ENCODE results near the gene EGFR. TPM values are rescaled to one million over a fixed set of nuclear protein-coding genes. Genes with fewer than 3 reads are reported as not detected.

EGFR gene
- total RNA-seq, 3 donors from 2014 or later, result 61.9 to 164 (median 65.0) TPM

DNA sequence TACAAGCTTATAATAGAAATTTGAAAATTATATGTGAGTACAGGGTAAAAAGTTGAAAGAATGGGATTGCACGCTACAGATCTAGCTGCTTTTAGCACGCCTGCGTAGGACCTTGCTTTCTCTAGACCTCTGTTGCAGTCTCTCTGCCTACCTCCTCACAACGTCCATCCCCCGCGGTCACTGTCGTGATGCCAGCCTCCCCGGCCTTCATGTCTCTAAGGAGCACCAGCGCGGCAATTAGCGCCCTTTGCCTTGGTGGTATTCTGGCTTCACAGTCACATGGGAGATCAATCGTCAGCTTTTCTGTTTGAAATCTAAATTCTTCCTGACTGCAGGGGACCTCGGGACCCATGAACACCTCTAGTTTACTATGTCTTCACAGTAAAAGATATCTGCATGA lies 131.3 kb downstream of the EGFR start:
- Histone ChIP-seq H3K36me3 (no peaks in the 10 kb centered on the region), H3K4me1 (no peaks in the 10 kb centered on the region), H3K9me3 (no peaks in the 10 kb centered on the region), H3K4me3 (no peak overlapping the region), H3K27ac (no peak overlapping the region), H3K27me3 (no peaks in the 10 kb centered on the region)
- no peak for TF ChIP-seq POLR2A (IDR thresholded peaks at IDR 0.05)
- TF ChIP-seq, protein P1, sequence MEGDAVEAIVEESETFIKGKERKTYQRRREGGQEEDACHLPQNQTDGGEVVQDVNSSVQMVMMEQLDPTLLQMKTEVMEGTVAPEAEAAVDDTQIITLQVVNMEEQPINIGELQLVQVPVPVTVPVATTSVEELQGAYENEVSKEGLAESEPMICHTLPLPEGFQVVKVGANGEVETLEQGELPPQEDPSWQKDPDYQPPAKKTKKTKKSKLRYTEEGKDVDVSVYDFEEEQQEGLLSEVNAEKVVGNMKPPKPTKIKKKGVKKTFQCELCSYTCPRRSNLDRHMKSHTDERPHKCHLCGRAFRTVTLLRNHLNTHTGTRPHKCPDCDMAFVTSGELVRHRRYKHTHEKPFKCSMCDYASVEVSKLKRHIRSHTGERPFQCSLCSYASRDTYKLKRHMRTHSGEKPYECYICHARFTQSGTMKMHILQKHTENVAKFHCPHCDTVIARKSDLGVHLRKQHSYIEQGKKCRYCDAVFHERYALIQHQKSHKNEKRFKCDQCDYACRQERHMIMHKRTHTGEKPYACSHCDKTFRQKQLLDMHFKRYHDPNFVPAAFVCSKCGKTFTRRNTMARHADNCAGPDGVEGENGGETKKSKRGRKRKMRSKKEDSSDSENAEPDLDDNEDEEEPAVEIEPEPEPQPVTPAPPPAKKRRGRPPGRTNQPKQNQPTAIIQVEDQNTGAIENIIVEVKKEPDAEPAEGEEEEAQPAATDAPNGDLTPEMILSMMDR (IDR thresholded peaks at IDR 0.05), result no peak
- TF ChIP-seq POLR2AphosphoS5 (IDR thresholded peaks at IDR 0.05), result no peak
- no peak for DNase-seq (ENCODE audit: low spot score in 2 of 2)
- intact Hi-C loops (cut with DNase I; ENCODE audit: low total_unique reads), result no loop called here

DNA sequence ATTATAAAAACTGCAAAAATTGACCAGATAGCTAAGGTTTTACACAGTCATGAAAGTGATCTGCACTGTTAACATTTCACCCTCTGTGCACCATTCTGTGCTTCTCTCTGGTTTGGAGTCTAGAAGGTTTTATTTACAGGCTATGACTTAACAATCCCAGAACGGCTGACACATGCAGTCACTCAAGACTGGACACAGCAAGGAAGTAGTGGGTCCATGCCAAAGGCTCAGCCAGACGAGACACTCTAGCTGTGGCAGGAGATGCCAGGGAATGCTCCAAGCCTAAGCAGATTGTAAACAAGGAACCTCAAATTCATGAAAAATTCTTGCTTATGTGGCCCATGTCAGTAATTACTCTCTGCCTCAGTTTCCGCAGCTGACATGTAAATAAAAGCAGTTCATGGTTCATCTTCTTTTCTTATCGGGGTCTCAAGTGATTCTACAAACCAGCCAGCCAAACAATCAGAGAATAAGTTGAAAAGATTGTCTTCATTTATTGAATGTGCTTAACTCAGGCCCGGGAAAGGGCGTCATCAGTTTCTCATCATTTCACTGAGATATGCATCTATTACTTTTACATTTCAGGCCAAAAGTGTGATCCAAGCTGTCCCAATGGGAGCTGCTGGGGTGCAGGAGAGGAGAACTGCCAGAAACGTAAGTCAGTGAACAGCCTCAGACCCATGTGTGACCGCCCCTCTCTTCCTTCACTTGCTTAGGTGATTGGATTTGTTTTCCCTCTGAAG lies 132.1 kb downstream of the EGFR start:
- Histone ChIP-seq H3K27ac (no peak overlapping the region), H3K36me3 (no peaks in the 10 kb centered on the region), H3K4me3 (no peak overlapping the region), H3K9me3 (no peaks in the 10 kb centered on the region), H3K27me3 (no peaks in the 10 kb centered on the region), H3K4me1 (no peaks in the 10 kb centered on the region)
- no peak for DNase-seq (ENCODE audit: low spot score in 2 of 2)
- TF ChIP-seq, protein P1 (IDR thresholded peaks at IDR 0.05), result no peak
- TF ChIP-seq POLR2A (IDR thresholded peaks at IDR 0.05) (no peak), POLR2AphosphoS5 (IDR thresholded peaks at IDR 0.05) (no peak)
- intact Hi-C loops (cut with DNase I; ENCODE audit: low total_unique reads), result no loop called here

DNA sequence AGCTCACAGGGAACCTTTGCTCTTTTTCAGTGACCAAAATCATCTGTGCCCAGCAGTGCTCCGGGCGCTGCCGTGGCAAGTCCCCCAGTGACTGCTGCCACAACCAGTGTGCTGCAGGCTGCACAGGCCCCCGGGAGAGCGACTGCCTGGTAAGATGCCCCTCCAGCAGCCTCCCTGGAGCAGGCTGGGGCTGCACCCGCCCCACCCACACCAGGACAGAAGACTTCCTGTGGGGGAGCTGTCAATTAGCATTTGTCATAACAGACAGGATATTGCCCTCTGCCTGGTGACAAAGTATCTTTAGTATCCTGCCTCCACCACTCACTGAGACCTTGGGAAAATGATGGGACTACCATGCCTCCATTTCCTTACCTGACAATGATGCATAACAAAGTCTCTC lies 133.7 kb downstream of the EGFR start:
- Histone ChIP-seq H3K27ac (no peak overlapping the region), H3K36me3 (no peaks in the 10 kb centered on the region), H3K4me3 (no peak overlapping the region), H3K27me3 (no peaks in the 10 kb centered on the region), H3K9me3 (no peaks in the 10 kb centered on the region), H3K4me1 (no peaks in the 10 kb centered on the region)
- DNase-seq (ENCODE audit: low spot score in 2 of 2), result no peak
- TF ChIP-seq, protein P1 (IDR thresholded peaks at IDR 0.05), result no peak
- TF ChIP-seq POLR2AphosphoS5 (IDR thresholded peaks at IDR 0.05), result no peak
- TF ChIP-seq POLR2A (IDR thresholded peaks at IDR 0.05), result no peak
- intact Hi-C loops (cut with DNase I; ENCODE audit: low total_unique reads), result no loop called here

DNA sequence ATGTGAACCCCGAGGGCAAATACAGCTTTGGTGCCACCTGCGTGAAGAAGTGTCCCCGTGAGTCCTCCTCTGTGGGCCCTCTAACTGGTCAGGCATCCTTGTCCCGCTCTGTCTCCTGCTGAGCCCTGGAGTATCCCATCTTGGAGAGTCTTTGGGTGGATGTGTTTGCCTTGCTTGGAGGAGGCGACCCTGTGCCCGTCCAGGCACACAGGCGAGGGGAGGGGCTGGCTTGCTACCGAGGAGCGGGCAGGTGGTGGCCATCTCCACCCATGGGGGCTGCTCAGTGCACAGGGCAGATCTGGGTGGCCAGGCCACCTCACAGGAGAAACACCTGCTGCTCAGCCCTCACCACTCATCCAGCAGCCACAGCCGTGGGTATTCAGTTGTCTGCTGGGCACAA lies 135.3 kb downstream of the EGFR start:
- TF ChIP-seq POLR2A (IDR thresholded peaks at IDR 0.05) (no peak), POLR2AphosphoS5 (IDR thresholded peaks at IDR 0.05) (no peak)
- TF ChIP-seq, protein P1 (IDR thresholded peaks at IDR 0.05), result no peak
- no peaks in the 10 kb centered on the region for H3K27me3 ChIP-seq
- intact Hi-C loops (cut with DNase I; ENCODE audit: low total_unique reads), result no loop called here
- H3K9me3 ChIP-seq, result no peaks in the 10 kb centered on the region
- no peak overlapping the region for H3K4me3 ChIP-seq
- H3K4me1 ChIP-seq, result no peaks in the 10 kb centered on the region
- no peaks in the 10 kb centered on the region for H3K36me3 ChIP-seq
- H3K27ac ChIP-seq, result no peak overlapping the region
- DNase-seq (ENCODE audit: low spot score in 2 of 2), result no peak

DNA sequence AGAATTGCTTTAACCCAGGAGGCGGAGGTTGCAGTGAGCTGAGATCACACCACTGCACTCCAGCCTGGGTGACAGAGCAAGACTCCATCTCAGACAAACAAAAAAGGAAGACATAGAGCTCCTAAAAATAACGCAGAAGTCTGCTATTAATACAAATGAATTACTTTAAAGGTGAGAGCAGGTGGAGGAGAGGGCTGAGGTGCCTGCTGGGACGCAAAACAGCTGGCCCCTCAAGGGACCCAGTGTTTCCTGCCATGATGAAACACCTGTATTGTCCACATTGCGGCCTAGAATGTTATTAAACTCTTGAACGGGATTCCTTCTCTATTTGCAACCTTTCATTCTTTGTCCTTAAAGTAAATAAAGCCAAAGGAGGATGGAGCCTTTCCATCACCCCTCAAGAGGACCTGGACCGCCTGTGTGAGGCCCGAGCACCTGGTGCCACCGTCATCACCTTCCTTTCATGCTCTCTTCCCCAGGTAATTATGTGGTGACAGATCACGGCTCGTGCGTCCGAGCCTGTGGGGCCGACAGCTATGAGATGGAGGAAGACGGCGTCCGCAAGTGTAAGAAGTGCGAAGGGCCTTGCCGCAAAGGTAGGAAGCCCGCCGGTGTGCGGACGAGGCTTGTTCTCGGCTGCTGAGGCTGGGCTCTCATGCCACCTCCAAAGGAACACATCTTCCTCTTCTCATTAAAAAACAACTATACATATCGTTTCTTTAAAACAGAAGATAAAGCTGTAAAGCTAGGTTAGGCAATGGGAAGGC lies 136.7 kb downstream of the EGFR start:
- Histone ChIP-seq H3K27ac (no peak overlapping the region), H3K27me3 (no peaks in the 10 kb centered on the region), H3K4me1 (no peaks in the 10 kb centered on the region), H3K36me3 (no peaks in the 10 kb centered on the region), H3K4me3 (no peak overlapping the region), H3K9me3 (no peaks in the 10 kb centered on the region)
- intact Hi-C loops (cut with DNase I; ENCODE audit: low total_unique reads), result no loop called here
- DNase-seq (ENCODE audit: low spot score in 2 of 2), result no peak
- TF ChIP-seq POLR2AphosphoS5 (IDR thresholded peaks at IDR 0.05) (no peak), POLR2A (IDR thresholded peaks at IDR 0.05) (no peak)
- TF ChIP-seq, protein P1 (IDR thresholded peaks at IDR 0.05), result no peak

Measured in breast epithelium (tissue), 4 donors.